HepG2 (cell line): ENCODE results near the gene FAM171A2. TPM values are rescaled to one million over a fixed set of nuclear protein-coding genes. Genes with fewer than 3 reads are reported as not detected.

ENCODE experiments used
- FOXC1 ChIP-seq: sonication (generic); formaldehyde crosslinking; IDR thresholded peaks from 2 replicates; pipeline ENCODE4 v1.8.0; 2022; ENCODE audit warnings: mild to moderate bottlenecking, missing genetic modification reagents, borderline replicate concordance
- FOXM1 ChIP-seq: sonication (generic); formaldehyde crosslinking; IDR thresholded peaks from 2 replicates; pipeline ENCODE4 v1.5.0; 2020; ENCODE audit warnings: missing genetic modification reagents
- GTF2F1 ChIP-seq: fragments of 150-350 bp; IDR thresholded peaks from 2 replicates; pipeline ENCODE4 v1.6.1; 2014; ENCODE audit warnings: low read length
- HMGXB4 ChIP-seq, 2 experiments: sonication (generic) in 1 of 2; formaldehyde crosslinking in 1 of 2; IDR thresholded peaks; 2 replicates each; pipeline versions ENCODE4 v1.4.0 to v1.6.1; 2018 to 2020; ENCODE audit warnings: missing genetic modification reagents in 2 of 2, borderline replicate concordance in 1 of 2, low read depth in 1 of 2, mild to moderate bottlenecking in 1 of 2, missing biosample characterization in 1 of 2
- HNRNPLL ChIP-seq: fragments of 200-400 bp; formaldehyde crosslinking; IDR thresholded peaks from 2 replicates; pipeline ENCODE4 v1.6.1; 2017; ENCODE audit warnings: mild to moderate bottlenecking, low read depth, low read length; ENCODE audit not compliant: poor library complexity, severe bottlenecking
- RELA ChIP-seq: sonication (generic); formaldehyde crosslinking; IDR thresholded peaks from 2 replicates; pipeline ENCODE4 v1.4.0; 2020; ENCODE audit warnings: missing genetic modification reagents
- SCMH1 ChIP-seq: sonication (generic); formaldehyde crosslinking; IDR thresholded peaks from 2 replicates; pipeline ENCODE4 v1.9.0; 2021; ENCODE audit warnings: missing genetic modification reagents, mild to moderate bottlenecking, borderline replicate concordance
- SMAD1 ChIP-seq: sonication (generic); formaldehyde crosslinking; IDR thresholded peaks from 2 replicates; pipeline ENCODE4 v1.4.0; 2020; ENCODE audit warnings: missing genetic modification reagents, low read depth, mild to moderate bottlenecking, borderline replicate concordance
- SNAPC5 ChIP-seq: sonication (generic); formaldehyde crosslinking; IDR thresholded peaks from 2 replicates; pipeline ENCODE4 v1.8.1; 2023; ENCODE audit warnings: mild to moderate bottlenecking, missing genetic modification reagents, borderline replicate concordance
- STAG1 ChIP-seq: sonication (generic); formaldehyde crosslinking; IDR thresholded peaks from 2 replicates; pipeline ENCODE4 v1.4.0; 2020; ENCODE audit warnings: missing genetic modification reagents
- ZFP41 ChIP-seq: sonication (generic); formaldehyde crosslinking; IDR thresholded peaks from 2 replicates; pipeline ENCODE4 v1.4.0; 2020; ENCODE audit warnings: mild to moderate bottlenecking, missing genetic modification reagents, borderline replicate concordance
- ZNF142 ChIP-seq: sonication (generic); formaldehyde crosslinking; IDR thresholded peaks from 2 replicates; pipeline ENCODE4 v1.4.0; 2020; ENCODE audit warnings: missing genetic modification reagents
- ZNF143 ChIP-seq: sonication (generic); formaldehyde crosslinking; IDR thresholded peaks from 2 replicates; pipeline ENCODE4 v1.4.0; 2020; ENCODE audit warnings: missing genetic modification reagents
- ZNF30 ChIP-seq: sonication (generic); formaldehyde crosslinking; IDR thresholded peaks from 2 replicates; pipeline ENCODE4 v1.5.0; 2020; ENCODE audit warnings: mild to moderate bottlenecking, missing genetic modification reagents
- ZNF496 ChIP-seq: sonication (generic); formaldehyde crosslinking; IDR thresholded peaks from 2 replicates; pipeline ENCODE4 v1.8.1; 2023; ENCODE audit warnings: mild to moderate bottlenecking, moderate library complexity, missing genetic modification reagents; ENCODE audit not compliant: insufficient replicate concordance
- ZNF567 ChIP-seq: sonication (generic); formaldehyde crosslinking; IDR thresholded peaks from 2 replicates; pipeline ENCODE4 v1.8.1; 2023; ENCODE audit warnings: mild to moderate bottlenecking, missing genetic modification reagents, borderline replicate concordance
- ZNF614 ChIP-seq: IDR thresholded peaks from 2 replicates; pipeline ENCODE4 v1.6.1; 2018; ENCODE audit warnings: missing biosample characterization, missing genetic modification reagents, inconsistent platforms, borderline replicate concordance
- ZNF672 ChIP-seq: sonication (generic); formaldehyde crosslinking; IDR thresholded peaks from 2 replicates; pipeline ENCODE4 v1.8.1; 2022; ENCODE audit warnings: missing genetic modification reagents
- polyA plus RNA-seq, 8 experiments: library from polyadenylated mRNA; depleted of rRNA in 3 of 8; stranded (reverse) in 7 of 8; unstranded in 1 of 8; fragments of >200 nt; fragmentation: Illumina TruSeq in 4 of 8; extraction: Trizol in 4 of 8; gene quantifications; 2 replicates each; pipeline versions ENCODE4 v1.2.1 to v1.2.3, GENCODE V29; 2011 to 2016; ENCODE audit warnings: low read depth in 4 of 8, missing spikeins in 1 of 8, mixed read lengths in 1 of 8; ENCODE audit not compliant: insufficient read depth in 1 of 8
- total RNA-seq, 5 experiments: library from RNA; depleted of rRNA; stranded (reverse); fragments of >200 nt; fragmentation: Illumina TruSeq; extraction: Trizol; gene quantifications; 2 replicates each; pipeline ENCODE4 v1.2.3, GENCODE V29; 2016; ENCODE audit warnings: low read depth in 1 of 5

The FAM171A2 gene
- total and polyA plus RNA-seq, 2 of the 13 experiments (the other 11 are each of a cell fraction or from before 2014, with no cell fraction given) = 1.8 to 3.6 TPM

DNA sequence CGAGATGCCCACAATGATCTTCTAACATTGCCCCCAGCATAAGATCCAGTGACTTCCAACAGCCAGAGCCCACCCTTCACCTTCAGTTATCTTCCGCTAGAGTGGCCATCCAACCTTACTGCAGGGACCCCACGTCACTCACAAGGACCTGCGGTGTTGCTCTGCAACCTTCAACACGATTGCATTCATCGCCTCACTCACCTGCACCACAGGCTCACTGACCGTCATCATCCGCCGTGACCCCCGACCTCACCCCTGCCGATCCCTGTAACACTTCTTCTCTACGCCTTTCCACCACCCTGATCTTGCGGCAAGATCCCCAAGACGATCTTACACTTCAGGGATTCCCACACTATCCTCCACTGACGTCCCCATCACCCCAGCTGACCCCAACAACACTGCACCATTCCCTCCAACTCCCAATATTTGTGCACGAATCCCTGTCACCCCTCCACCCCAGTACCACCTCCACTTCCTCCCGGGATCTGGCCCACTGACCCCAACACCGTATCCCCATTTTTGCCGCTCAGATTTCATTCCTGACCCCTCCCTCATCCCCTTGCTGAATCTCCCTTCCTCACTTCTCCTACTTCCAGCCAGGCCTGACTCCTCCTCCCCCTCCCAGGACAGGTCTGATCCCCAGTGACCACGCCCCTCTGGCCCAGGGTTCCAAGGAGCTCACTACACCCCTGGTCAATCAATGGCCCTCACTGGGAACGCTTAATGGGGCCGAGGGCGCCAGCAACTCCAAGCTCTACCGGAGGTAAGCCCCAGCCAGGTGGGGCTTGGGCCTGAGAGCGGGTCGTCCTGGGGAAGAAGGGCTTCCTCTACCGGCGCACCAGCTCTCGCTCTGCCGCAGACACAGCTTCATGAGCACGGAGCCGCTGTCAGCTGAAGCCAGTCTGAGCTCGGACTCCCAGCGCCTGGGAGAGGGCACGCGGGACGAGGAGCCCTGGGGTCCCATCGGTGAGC lies 47.6 kb downstream of the FAM171A2 start (continued):
- no peak for TF ChIP-seq ZNF567 (CRISPR knock-in tag)
- no peak for TF ChIP-seq ZNF143
- no peak for TF ChIP-seq RELA (CRISPR knock-in tag)
- TF ChIP-seq HNRNPLL = peak; percentile 53
- no peak for TF ChIP-seq ZNF30 (CRISPR knock-in tag)
- no peak for TF ChIP-seq ZNF672
- no peak for TF ChIP-seq FOXC1 (CRISPR knock-in tag)
- no peak for TF ChIP-seq GTF2F1
- no peak for TF ChIP-seq ZNF142 (CRISPR knock-in tag)
- no peak for TF ChIP-seq ZNF614 (CRISPR knock-in tag)
- no peak for TF ChIP-seq SNAPC5 (CRISPR knock-in tag)
- TF ChIP-seq SCMH1 (CRISPR knock-in tag) = no peak
- TF ChIP-seq FOXM1 (CRISPR knock-in tag) = no peak
- no peak for TF ChIP-seq ZFP41 (CRISPR knock-in tag)
- no peak for TF ChIP-seq SMAD1 (CRISPR knock-in tag)
- no peak for TF ChIP-seq STAG1
- TF ChIP-seq ZNF496 = no peak
- TF ChIP-seq HMGXB4 (CRISPR knock-in tag; IDR thresholded peaks at IDR 0.05; ENCODE audit: borderline replicate concordance in 1 of 2, low read depth in 1 of 2) = no peak
